EL (cell line): ENCODE measurements around the gene MRPS2.

ENCODE experiments used
- DNase-seq: peaks from one replicate; pipeline ENCODE4 v3.0.0-alpha.2; 2016

MRPS2 gene

DNA sequence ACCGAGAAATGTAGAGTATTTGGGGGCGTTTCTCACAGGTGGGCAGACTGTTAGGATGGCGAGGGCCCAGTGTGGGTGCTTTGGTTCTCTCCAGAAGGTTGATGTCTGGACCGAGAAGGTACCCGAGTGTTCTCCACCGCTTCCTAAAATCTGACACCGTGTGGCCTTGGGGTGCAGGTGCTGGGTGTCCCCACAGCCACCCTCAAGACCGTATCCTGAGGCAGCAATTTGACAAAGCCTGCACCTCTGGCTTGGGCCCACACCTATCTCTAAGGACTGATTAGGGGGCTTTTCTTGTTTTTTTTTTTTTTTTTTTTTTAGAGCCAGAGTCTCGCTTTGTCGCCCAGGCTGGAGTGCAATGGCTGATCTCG, 19.6 kb upstream of the MRPS2 start:
- DNase-seq = no peak

DNA sequence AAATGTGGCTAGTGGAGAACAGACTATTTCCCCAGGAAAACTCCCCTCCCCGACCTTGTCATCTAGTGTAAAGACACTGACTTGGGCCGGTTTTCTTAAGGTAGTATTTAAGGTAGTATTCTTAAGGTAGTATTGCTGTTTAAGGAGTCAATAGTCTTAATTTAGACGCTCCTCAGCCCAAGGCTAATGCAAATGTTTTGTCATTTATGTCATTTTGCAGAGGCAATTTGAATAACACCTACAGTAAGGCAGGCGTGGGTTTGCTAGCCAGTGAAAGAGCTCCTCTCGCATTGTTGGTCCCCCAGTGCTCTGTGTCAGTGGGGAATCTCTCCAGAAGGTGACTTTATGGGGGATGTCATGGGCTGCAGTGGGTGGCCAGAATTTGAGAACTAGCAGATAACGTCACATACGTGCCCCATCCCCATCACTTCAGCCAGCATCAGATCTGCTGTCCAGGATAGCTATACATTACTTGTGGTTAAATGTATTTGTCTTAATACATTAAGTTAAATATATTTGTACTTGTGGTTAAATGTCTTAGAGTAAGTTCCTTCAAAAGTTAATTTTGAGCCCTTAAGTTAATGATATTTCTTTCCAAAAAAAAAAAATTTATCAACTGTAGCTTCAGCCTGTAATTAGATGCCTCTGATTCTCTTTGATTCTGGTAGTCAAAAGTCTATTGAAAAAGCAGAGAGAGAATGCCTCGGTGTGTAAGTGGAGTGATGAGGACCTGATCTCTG, 18.3 kb upstream of the MRPS2 start:
- no peak for DNase-seq

DNA sequence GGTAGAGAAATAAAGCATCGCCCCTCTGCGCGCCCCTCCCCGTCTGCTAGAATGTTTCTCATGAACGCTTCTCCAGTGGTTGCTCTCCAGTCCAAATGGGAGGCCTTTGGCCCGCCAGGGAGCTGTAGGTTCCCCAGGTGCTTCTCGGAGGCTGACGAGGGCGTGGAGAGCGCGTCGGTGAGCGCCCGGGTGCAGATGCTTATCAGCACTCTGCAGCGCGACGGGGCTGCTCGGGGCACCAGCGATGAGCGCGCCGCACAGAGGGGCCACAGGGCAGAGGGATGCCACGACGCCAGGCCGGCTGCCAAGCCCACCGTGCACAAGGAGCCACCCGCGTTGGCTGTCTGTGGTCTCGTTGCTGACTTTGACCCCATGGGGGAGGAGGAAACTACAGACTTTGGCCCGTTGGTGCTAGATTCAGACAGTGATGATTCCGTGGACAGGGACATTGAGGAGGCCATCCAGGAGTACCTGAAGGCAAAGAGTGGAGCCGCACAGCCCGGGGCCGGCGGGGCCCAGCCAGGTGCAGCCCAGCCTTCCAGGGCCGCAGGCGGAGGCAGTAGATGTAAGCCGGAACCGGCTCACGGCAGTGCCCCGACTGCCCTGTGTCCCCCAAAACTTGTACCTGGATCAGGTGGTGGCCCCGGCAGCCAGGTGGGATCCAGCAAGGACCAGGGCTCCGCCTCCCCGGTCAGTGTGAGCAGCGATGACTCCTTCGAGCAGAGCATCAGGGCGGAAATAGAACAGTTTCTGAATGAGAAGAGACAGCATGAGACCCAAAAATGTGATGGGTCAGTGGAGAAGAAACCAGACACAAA, 15.8 kb upstream of the MRPS2 start:
- DNase-seq = no peak

DNA sequence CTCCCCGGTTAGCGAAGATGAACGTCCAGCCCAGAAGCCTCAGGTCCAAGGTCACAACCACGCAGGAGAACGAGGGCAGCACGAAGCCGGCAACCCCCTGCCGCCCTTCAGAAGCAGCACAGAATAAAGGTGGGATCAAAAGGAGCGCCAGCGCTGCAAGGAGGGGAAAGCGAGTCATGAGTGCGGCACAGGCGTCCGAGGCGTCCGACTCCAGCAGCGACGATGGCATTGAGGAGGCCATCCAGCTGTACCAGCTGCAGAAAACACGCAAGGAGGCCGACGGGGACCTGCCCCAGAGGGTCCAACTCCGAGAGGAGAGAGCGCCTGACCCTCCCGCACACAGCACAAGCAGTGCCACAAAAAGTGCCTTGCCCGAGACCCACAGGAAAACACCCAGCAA, 15.1 kb upstream of the MRPS2 start:
- no peak for DNase-seq

DNA sequence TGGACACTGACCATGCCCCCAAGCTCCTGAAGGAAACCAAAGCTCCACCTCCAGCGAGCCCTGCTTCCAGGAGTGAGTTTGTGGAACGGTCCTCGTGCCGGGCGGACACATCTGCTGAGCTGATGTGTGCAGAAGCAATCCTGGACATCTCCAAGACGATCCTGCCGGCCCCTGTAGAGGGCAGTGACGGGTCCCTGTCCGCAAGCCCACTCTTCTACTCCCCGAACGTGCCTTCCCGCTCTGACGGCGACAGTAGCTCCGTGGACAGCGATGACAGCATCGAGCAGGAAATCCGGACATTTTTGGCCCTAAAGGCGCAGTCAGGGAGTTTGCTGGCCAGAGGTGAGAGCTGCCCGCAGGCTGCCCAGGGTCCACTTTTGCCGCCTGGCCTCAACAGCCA, 14.7 kb upstream of the MRPS2 start:
- DNase-seq = no peak

DNA sequence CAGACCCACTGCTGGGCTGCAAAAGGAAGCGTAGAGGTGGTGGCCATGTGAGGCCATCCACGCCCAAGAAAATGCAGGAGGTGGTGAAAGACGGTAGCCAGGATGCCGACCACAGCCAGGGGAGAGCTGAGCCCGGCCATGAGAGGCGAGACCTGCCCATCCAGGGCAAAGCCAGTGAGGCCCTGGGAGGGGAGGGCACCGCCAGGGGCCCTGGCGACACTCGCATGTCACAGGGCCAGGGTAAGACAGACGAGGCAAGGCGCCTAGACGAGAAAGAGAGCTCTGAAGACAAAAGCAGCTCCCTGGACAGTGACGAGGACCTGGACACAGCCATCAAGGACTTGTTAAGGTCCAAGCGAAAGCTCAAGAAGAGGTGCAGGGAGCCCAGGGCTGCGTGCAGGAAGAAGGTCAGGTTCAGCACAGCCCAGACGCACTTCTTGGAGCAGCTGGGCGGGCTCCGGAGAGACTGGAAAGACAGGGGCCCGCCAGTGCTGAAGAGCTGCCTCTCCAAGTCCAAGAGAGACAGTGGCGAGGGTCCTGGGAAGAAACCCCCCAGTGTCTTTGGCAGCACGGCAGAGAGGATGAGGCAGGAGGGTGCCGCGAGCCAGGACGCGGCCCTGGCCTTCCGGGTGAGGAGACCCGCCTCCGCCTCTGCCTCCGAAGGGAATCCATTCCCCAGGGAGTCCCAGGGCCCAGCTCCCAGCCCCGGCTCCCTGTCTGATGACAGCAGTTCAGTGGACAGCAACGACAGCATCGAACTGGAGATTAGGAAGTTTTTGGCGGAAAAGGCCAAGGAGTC, 14.0 kb upstream of the MRPS2 start:
- DNase-seq = no peak

DNA sequence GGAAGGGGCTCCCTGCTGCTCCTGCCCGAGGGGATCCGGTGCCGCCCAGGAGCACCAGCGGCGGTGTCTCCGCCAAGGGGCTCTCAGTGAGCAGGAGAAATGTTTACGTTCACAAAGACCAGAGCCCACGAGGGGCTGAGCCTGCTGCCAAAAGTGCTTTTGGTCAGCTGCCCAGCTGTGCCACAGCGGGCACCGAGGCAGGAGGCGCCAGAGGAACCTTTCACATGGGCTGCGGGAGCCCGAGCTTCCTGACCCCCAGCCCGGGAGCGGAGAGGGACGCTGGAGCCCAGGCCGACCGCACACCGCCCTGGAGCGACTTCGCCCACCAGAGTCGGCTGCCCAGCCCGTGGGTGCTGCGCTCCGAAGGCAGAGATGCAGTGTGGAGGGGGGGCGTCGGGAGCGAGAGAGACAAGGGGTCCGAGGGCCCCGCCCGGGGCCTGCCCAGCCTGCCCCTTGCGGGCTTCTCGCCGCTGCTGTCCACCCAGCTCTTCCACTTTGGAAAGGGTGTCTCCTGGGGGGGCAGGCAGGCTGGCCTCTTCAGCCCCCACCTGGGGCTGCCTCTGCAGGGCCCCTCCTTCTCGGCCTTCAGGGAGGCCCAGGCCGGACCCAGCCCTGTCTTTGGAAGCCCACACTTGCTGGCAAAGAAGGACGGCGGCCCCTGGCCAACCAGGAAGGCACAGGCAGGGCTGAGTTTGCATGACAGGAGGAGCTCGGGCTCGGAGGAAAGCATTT, 13.0 kb upstream of the MRPS2 start:
- DNase-seq = no peak

DNA sequence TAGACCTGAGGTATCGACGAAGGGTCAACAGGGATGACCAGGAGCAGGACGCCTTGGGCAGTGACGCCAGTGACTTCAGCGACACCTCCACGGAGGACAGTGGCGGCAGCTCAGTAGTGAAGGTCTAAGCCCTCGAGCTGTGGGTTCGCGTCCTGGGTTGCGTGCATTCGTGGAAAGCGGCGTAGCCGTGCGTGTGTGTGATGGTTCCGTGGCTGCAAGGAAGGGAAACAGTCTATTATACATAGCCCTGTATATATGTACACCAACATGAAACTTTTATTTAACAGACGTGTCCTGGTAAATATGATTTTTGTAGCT, 12.5 kb upstream of the MRPS2 start:
- no peak for DNase-seq

DNA sequence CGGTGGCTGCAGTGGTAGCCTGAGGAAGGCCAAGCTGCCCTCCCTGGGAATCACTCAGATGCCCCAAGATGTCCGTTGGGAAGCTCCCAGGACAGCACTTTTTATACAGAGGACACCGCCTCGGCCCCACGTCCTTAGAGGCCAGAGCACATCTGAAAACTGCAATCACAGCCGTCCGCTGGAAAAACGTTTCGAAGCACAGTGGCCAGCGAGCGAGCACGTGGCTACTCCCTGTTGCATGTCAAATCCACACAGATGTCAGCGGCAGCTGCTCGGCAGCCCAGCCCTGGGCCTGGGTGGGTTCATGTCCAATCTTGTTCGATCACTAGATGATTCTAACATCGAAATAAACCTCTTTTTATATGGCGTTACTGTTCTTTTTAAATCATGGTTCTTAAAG, 12.0 kb upstream of the MRPS2 start:
- no peak for DNase-seq

DNA sequence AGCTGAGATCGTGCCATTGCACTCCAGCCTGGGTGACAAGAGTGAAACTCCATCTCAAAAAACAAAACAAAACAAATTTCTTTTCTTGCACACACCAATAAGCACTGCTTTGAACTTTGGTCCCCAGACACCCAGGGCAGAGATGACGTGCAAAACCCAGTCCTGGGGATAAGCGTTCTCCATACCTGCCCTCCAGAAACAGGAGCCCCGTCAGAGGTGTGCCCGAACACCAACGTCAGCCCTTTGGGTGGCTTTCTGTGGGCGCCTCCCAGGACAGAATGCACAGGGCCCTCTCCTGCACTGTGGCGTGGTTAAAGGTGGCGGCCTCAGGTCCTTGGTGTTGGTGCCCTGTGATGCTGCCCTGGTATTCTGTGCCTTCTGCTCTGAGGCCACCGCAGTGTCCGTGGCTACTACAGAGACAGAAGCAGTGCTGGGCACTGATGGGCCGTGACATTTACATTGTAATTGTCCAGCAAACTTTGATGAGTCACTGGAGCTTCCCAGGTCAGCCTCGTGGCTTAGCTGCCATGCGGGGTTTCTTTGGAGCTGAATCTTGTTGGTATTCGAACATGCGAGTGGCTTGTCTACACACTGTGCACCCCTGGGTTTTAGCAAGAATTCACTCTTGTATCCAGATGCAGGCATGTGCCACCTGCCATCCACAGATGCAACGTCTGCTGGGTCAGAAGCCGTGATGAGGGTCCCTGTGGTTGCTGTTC, 11.1 kb upstream of the MRPS2 start:
- no peak for DNase-seq

DNA sequence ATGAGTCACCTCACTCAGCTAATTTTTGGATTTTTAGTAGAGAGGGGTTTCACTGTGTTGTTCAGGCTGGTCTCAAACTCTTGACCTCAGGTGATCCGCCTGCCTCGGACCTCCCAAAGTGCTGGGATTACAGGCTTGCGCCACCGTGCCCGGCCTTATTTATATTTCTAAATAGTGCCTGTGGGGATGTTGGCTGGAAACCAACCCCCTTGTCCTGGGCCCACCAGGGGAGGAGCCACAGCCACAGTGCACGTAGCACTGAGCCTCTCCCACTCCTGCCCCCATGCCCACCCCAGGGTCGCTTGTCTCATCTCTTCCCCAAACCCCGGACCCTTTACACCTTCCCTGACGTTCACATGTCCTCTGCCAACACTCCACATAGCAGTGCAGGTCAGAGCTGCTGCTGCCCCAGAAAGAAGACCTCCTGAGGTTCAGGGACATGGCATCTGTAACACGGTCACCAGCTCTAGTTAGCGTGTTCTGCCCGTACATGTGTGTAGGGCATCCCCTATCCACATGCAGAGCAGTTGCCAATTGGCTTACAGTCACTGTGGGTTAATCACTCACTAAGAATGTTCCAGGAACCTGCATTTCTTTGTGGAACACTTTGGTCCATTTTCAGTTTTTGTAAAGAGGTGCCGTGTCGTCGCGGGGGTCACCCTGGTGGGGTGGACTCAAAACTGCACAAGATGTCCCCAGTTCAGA, 10.2 kb upstream of the MRPS2 start:
- DNase-seq = no peak

DNA sequence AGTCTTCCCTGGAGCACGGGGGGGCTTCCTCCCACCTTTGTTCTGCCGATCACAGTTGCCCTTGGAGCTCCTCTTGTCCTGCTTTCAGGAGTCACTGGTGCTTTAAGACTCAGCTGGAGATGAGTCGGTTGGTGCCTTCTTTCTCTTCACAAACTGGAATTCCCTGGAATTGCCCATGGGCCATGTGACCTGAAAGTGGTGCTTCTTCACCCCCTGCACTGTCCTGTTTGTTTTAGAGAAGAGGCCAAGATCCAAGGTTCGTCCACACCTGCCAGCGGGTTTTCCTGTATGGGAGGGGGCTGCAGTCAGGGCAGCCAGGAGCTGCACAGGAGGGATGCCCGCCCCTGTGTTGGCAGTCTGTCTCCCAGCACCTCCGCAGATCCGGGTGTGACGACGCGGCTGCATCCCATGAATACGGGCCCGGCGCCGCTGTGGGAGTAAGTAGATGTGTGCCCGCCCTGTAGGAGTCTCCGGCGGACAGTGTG, 9.5 kb upstream of the MRPS2 start:
- DNase-seq = no peak

DNA sequence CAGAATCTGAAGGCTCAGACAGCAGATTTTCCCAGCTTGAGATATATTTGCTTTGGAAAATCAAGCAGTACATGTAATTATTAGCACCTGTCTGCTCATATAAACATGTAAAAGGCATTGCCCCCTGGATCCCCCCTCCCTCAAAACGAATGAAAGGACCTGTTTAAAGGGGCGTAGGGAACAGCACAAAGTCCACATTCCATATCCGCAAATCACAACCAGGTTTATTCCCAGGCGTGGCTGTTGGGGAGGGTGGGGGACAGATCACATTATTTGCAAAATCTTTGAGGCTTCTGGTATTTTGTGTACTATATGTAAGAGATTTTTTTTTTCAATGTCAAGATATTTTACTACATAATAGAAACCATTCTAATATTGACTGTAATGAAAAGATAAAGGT, 8.7 kb upstream of the MRPS2 start:
- DNase-seq = no peak

DNA sequence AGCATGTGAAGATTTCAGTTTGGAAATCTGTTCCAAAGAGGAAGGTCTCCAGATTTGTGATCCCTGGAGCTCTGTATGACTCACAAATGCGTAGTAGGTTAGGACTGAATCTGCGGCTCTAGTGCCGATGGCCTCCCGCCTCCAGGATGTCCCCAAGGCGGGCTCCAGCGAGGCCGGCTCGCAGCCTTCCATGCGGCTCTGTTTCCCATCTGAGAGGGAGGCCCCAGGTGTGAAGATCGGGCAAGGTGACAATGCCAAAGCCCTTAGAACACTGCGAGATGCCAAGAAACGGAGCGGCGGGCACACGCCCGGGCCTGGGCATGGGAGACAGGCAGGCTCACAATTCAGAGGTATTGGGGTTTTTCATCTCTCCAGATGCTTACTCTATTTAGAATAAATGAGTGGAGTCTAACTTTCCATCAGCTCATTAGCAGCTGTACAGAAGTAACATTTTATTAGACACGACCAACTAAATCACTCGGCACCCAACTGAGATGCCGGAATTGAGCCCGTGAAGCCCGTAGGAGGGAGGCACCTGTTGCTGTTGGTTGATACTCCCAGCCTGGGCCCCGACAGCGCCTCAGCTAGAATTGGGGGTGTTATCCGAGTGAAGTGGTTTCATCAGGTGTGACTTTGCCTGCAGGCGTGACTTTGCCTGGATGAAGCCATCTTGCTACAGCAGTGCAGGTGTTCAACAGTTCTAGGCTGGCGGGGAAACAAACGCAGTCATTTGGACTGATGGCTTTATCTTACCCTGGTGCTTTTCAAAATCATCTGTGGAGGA, 7.4 kb upstream of the MRPS2 start:
- DNase-seq = no peak

DNA sequence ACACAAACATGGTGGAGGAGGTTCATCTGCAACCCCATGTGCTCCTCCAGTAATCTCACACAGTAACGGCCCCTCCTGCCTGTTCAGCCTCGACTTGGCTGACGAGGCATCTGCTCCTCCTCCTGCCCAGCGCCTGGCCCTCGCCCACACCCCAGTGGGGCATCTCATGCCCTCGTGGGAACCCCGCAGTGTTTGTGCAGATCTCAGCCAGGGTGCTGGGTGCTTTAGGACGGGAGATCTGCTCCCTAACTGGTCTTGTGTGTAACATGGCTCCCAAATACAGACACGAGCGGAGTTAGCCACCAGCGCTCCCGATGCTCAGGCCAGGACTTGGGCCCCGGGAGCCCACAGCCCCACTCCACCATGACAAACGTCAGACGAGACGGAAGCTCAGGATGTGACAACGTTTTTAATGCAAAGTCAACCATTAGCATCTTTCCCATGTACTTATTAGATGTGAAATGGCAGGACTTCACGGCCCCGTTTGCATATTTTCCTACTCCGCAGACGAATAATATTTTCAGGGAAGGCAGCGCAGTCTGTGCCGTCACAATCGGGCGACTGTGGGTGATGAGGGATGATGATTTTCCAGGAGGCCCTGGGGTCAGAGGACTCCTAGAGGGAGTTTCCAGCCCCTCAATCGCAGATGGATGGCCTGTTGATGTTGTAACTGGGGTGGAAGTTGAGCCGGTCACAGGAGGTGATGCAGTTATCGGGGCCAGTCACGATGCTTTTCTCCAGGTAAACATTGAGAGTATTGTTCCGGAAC, 5.5 kb upstream of the MRPS2 start:
- DNase-seq = no peak

DNA sequence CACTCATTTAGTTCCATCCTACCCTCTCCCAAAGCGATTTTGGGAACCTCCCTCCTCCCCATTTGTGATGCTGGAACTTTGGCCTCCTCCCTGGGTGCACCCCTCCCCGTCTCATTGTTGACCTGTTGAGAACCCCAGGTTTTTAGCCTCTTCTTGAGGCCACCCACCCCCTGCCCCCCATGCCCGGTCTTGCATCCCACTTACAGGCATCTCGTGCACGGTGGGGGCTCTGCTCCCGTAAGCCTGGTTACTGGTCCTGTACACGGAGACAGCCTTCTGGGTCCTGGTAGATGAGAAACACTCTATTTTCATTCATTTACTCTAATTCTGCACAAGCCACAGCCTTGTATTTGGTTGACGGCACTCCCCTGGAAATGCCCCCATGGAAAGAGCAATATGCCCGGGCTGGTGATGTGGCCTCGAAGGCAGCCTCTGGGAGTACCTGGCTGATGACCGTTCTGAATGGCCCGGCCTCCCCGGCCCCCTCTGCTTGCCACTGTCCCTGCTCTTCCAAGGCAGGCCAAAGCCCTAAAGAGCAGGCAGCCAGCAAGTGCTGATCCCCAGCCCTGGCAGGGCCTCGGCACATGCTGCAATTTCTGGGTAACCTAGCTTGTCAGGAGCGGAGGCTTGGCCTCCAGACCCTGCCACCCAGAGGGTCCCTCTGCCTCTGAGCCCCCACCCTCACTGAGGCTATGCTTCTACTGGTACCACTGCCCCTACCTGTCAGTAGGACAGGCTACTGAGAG, 1.9 kb upstream of the MRPS2 start:
- DNase-seq = no peak

DNA sequence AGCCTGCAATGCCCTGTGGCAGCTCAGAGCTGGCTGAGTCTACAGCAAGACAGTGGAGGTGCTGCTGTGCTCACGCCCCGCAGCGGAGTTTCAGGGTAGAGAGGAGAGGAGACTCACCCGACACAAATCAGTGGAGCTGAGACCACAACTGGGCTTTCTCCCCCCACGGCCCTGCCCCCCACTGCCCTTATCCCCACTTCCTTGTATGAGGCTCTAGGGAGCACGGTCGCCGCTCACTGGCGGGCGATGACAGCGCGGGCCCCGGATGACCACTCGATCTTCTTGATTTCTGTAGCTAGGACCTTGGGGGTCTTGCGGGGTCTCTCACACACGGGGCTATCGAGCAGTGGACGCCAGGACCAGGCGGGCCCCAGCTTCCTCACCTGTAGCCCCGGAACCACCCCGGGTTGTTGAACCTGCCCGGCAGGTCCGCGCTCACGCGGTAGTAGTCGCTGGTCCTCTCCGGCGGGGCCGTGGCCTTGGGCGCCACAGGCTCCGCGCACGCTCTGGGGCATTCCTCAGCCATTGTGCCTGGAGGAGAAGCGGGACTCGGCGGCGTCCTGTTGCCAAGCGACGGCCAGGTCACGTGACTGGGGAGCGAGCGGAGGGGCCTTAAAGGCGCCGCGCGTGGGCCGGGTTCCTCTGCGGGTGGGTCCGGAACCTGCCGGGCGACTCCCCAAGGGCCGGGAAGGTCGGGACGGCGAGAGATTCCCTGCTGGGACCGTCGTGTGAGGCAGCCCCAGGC, 984 bp upstream of the MRPS2 start:
- peak; percentile 90 for DNase-seq

DNA sequence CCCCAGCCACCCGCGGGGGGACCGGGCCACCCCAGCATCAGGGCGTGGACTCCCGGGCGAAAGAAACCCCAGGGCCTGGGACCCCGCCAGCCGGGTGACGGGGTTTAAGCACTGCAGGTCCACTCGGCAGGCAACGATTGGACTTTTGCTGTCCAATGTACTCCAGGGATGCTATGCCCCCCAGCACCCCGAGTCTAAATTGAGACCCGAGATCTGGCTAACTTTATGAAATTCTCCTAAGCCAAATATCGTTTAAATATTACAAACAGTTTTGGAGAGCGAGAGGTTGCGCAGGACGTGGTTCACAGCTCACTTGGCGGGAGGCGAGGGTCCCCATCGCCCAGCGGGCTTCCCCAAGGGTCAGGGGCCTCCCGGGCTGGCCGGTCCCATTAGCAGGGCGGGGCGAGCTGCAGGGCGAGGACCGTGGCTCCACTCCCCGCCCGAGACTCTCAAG, 384 bp upstream of the MRPS2 start:
- DNase-seq = no peak
